WI38 (cell line): ENCODE results near the gene AHDC1.

ENCODE experiments used
- H3K4me3 ChIP-seq: 2 replicates; pipeline ENCODE4 v1.5.1; 2011; ENCODE audit warnings: low read depth, mild to moderate bottlenecking, control low read depth, low read length
- CTCF ChIP-seq: IDR thresholded peaks from 2 replicates; pipeline ENCODE4 v1.5.1; 2012; ENCODE audit warnings: low read depth, mild to moderate bottlenecking, control low read depth, low read length

The AHDC1 gene

GRCh38 chr1:27570356-27570755 lies 33.6 kb downstream of the AHDC1 start:
- TF ChIP-seq CTCF = no peak
- H3K4me3 ChIP-seq = no peak overlapping the region

DNA sequence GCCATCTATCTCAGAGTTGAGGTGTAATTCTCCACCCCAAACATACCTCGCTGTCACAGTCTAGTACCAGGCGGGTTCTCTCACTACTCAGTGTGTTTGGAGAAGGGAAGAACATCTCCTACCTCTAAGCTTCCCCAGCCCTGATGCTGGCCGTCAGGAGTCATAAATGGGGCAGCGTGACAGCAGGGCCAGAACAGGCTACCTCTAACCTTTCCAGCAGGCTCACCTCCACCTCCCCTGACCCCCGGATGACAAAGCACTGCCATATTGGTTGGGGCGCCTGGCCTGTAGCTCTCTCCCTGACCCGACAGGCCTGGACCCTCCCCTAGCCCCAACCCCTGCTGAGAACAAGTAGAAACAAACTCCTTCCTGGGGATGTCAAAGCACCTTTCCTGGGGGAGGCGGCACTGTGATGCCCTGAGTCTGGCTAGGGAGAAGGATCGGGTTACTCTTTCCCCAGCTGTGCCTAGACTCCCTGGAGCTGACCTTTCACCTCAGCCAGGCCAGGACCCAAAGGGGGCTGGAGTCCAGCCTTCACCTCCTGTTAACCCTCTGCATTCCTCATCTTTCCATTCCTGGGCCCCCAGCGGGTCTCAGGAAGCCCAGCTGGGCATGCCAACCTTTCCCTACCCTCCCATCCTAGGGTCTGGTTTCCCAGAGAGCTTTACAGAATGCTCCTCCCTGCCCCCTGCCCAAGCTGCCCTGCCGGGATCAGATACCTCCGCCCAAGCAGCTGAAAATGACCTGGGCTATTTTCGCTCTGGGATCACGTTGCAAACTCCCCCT lies 34.2 kb downstream of the AHDC1 start:
- no peak overlapping the region for H3K4me3 ChIP-seq
- no peak for TF ChIP-seq CTCF

GRCh38 chr1:27569088-27569460 lies 34.9 kb downstream of the AHDC1 start:
- no peak for TF ChIP-seq CTCF
- no peak overlapping the region for H3K4me3 ChIP-seq

- TF ChIP-seq CTCF = peak; percentile 15; the same call in 1 of the 2 replicates
- H3K4me3 ChIP-seq = no peak overlapping the region; the same call in 1 of the 2 replicates
Measured at GRCh38 chr1:27568300-27569087, 35.5 kb downstream of the AHDC1 start.

DNA sequence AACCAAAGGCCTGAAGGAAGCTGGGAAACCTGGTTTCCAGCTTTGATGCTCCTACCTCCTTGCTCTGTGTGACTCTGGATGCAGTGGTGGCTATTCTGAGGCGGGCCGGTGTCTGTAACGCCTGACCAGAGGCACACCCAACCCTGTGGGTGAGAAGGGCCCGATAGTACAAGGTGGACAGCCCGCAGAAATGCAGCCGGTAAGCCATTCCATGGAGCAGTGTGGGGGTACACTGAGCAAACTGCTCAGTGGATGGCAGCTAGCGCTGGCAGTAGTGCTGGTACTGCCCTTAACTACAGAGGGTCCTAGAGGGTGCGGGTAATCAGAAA lies 36.0 kb downstream of the AHDC1 start:
- H3K4me3 ChIP-seq = no peak overlapping the region
- TF ChIP-seq CTCF = no peak

- no peak for TF ChIP-seq CTCF
- H3K4me3 ChIP-seq = no peak overlapping the region
Measured at GRCh38 chr1:27567146-27567526, 36.8 kb downstream of the AHDC1 start.

GRCh38 chr1:27566462-27567145 lies 37.3 kb downstream of the AHDC1 start:
- no peak for TF ChIP-seq CTCF
- no peak overlapping the region for H3K4me3 ChIP-seq
